Keratinocyte (primary cell): ENCODE measurements around the gene RTN1. TPM values are rescaled to one million over a fixed set of nuclear protein-coding genes. Genes with fewer than 3 reads are reported as not detected.

ENCODE experiments used
- DNase-seq: peaks from one replicate; pipeline ENCODE4 v3.0.0-alpha.2; 2011; ENCODE audit warnings: low read depth, missing footprints, low spot score
- FAIRE-seq: peaks from 2 replicates; lab custom pipeline; 2011; peaks lifted over from hg19 to GRCh38; lab: Jason Lieb, UNC
- H2AFZ ChIP-seq: 2 replicates; pipeline ENCODE4 v1.6.0; 2012; ENCODE audit warnings: low read length, control low read depth, inconsistent platforms; ENCODE audit not compliant: control insufficient read depth
- H3K27ac ChIP-seq: 2 replicates; pipeline ENCODE4 v1.5.1; 2011; ENCODE audit warnings: low read length; ENCODE audit not compliant: control insufficient read depth, insufficient read depth
- H3K27me3 ChIP-seq: 3 replicates; pipeline ENCODE4 v1.6.0; 2011; ENCODE audit warnings: low read length; ENCODE audit not compliant: control insufficient read depth, insufficient read depth; ENCODE audit errors: extremely low read depth
- H3K36me3 ChIP-seq, 2 experiments: 2 replicates in 1 of 2; 3 replicates in 1 of 2; pipeline ENCODE4 v1.5.1; 2011; ENCODE audit warnings: low read length in 2 of 2, mild to moderate bottlenecking in 1 of 2; ENCODE audit not compliant: control insufficient read depth in 2 of 2, insufficient read depth in 2 of 2; ENCODE audit errors: extremely low read depth in 1 of 2
- H3K4me1 ChIP-seq: 3 replicates; pipeline ENCODE4 v1.5.1; 2011; ENCODE audit warnings: low read length; ENCODE audit not compliant: control insufficient read depth, insufficient read depth; ENCODE audit errors: extremely low read depth
- H3K4me2 ChIP-seq: 3 replicates; pipeline ENCODE4 v1.6.0; 2011; ENCODE audit warnings: low read depth, low read length; ENCODE audit not compliant: control insufficient read depth, insufficient read depth; ENCODE audit errors: extremely low read depth
- H3K4me3 ChIP-seq, 3 experiments: fragments of 200-600 bp in 1 of 3; sonication (generic) in 1 of 3; 2 replicates in 2 of 3; 3 replicates in 1 of 3; pipeline ENCODE4 v1.5.1; 2011 to 2016; ENCODE audit warnings: low read length in 3 of 3, mild to moderate bottlenecking in 3 of 3, control low read depth in 2 of 3, inconsistent platforms in 1 of 3, low read depth in 1 of 3, mixed read lengths in 1 of 3, mixed run types in 1 of 3, moderate library complexity in 1 of 3; ENCODE audit not compliant: control insufficient read depth in 2 of 3, insufficient read depth in 2 of 3; ENCODE audit errors: extremely low read depth in 1 of 3
- H3K79me2 ChIP-seq: 2 replicates; pipeline ENCODE4 v1.6.0; 2012; ENCODE audit warnings: low read length; ENCODE audit not compliant: control insufficient read depth, insufficient read depth
- H3K9ac ChIP-seq: 3 replicates; pipeline ENCODE4 v1.6.0; 2011; ENCODE audit warnings: low read length; ENCODE audit not compliant: control insufficient read depth, insufficient read depth; ENCODE audit errors: extremely low read depth
- H3K9me1 ChIP-seq: 3 replicates; pipeline ENCODE4 v1.6.0; 2011; ENCODE audit warnings: low read length; ENCODE audit not compliant: control insufficient read depth, insufficient read depth; ENCODE audit errors: extremely low read depth
- H3K9me3 ChIP-seq: 2 replicates; pipeline ENCODE4 v1.5.1; 2012; ENCODE audit warnings: low read depth, low read length; ENCODE audit not compliant: control insufficient read depth
- H4K20me1 ChIP-seq: 3 replicates; pipeline ENCODE4 v1.6.0; 2011; ENCODE audit warnings: low read length; ENCODE audit not compliant: control insufficient read depth, insufficient read depth; ENCODE audit errors: extremely low read depth
- EZH2 ChIP-seq: IDR thresholded peaks from one replicate; pipeline ENCODE4 v1.6.1; 2012; ENCODE audit warnings: inconsistent platforms, mild to moderate bottlenecking, low read length, moderate library complexity
- dilution Hi-C: fragments of 300-500 bp; cut with MboI; formaldehyde crosslinking; loops from one replicate; pipeline ENCODE4 v1.7.0; 2020; ENCODE audit warnings: low sequenced_read_pairs; ENCODE audit not compliant: extremely low pct_ligation_motif_present
- polyA plus RNA-seq, 5 experiments: library from polyadenylated mRNA; depleted of rRNA in 3 of 5; stranded (reverse) in 3 of 5; stranded (forward) in 1 of 5; unstranded in 1 of 5; fragments of >200 nt; gene quantifications; 1 replicate in 1 of 5; 2 replicates in 3 of 5; 3 replicates in 1 of 5; pipeline versions ENCODE4 v1.2.1 to v1.2.3, GENCODE V29; 2011 to 2012; ENCODE audit warnings: missing spikeins in 2 of 5, low read depth in 1 of 5, low replicate concordance in 1 of 5
- TF ChIP-seq, protein P1 (sequence below), 3 experiments: IDR thresholded peaks in 1 of 3; conservative IDR thresholded peaks in 1 of 3; optimal IDR thresholded peaks in 1 of 3; 2 replicates in 2 of 3; 3 replicates in 1 of 3; pipeline versions ENCODE3 to v1.5.1; 2011; ENCODE audit warnings: low read length in 3 of 3, mild to moderate bottlenecking in 3 of 3, moderate library complexity in 2 of 3, control low read depth in 1 of 3, inconsistent platforms in 1 of 3; ENCODE audit not compliant: insufficient read depth in 2 of 3; ENCODE audit errors: extremely low read depth in 1 of 3

The RTN1 gene
- polyA plus RNA-seq, 1 donor (not counting 4 experiments of a cell fraction or from before 2014, with no cell fraction given), result 0.05 TPM

DNA sequence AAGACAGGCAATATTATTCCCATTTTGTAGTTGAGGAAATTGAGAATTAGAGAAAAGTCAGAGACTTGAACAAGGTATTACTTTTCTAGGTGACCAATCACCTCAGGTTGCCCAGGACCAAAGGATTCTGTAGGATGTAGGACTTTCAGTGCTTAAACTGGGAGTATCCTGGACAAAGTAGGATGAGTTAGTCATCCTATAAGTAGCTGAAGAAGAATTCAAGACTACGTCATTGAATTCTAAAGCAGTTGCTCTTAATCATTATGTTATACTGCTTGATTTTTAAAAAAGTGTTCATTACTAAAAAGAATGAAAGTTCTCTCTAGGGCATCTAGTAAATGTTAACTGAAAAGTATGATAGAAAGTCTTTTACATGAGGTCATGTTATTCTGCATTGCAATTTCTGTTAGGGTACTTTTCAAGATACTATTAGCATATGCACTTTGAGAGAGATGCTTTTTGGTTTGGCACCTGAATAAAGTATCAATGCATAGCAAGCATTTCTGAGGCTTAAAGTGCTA is 101.7 kb downstream of the RTN1 start:
- H3K4me1 ChIP-seq, result no peaks in the 10 kb centered on the region
- dilution Hi-C loops, result no loop called here
- H3K9me1 ChIP-seq, result no peaks in the 10 kb centered on the region
- DNase-seq (no peak), FAIRE-seq (no peak)
- H3K27ac ChIP-seq, result no peak overlapping the region
- no peak overlapping the region for H3K4me2 ChIP-seq
- H4K20me1 ChIP-seq, result no peaks in the 10 kb centered on the region
- no peak overlapping the region for H3K9ac ChIP-seq
- TF ChIP-seq EZH2, result no peak
- TF ChIP-seq, protein P1, sequence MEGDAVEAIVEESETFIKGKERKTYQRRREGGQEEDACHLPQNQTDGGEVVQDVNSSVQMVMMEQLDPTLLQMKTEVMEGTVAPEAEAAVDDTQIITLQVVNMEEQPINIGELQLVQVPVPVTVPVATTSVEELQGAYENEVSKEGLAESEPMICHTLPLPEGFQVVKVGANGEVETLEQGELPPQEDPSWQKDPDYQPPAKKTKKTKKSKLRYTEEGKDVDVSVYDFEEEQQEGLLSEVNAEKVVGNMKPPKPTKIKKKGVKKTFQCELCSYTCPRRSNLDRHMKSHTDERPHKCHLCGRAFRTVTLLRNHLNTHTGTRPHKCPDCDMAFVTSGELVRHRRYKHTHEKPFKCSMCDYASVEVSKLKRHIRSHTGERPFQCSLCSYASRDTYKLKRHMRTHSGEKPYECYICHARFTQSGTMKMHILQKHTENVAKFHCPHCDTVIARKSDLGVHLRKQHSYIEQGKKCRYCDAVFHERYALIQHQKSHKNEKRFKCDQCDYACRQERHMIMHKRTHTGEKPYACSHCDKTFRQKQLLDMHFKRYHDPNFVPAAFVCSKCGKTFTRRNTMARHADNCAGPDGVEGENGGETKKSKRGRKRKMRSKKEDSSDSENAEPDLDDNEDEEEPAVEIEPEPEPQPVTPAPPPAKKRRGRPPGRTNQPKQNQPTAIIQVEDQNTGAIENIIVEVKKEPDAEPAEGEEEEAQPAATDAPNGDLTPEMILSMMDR (optimal IDR thresholded peaks at IDR 0.05 in 1 of 3, IDR thresholded peaks at IDR 0.05 in 1 of 3, conservative IDR thresholded peaks at IDR 0.05 in 1 of 3; ENCODE audit: extremely low read depth in 1 of 3, insufficient read depth in 2 of 3, low read length in 3 of 3), result no peak
- H2AFZ ChIP-seq, result no peak overlapping the region
- H3K79me2 ChIP-seq, result no peaks in the 10 kb centered on the region
- H3K27me3 ChIP-seq, result no peaks in the 10 kb centered on the region
- no peak overlapping the region for H3K4me3 ChIP-seq
- H3K36me3 ChIP-seq, result no peaks in the 10 kb centered on the region
- H3K9me3 ChIP-seq, result no peaks in the 10 kb centered on the region

DNA sequence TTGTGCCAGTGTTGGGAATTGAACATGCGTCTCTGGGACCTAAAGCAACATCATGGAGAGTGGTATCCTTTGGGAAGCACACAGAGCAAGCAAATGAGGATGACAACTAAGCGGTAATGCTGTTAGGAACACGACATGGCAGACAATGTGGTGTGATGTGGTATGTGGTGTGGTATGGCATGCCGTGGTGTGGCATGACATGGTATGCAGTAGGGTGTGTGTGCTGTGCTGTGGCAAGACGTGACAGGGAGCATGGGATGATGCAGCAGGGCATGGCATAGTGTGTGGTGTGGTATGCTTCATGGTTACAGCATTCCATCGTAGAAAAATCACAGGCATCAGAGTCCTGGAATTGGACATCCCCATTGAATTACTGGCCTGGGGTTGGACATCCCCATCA is 108.7 kb downstream of the RTN1 start:
- Histone ChIP-seq H3K9me3 (no peaks in the 10 kb centered on the region), H4K20me1 (no peaks in the 10 kb centered on the region), H3K27ac (no peak overlapping the region), H3K4me1 (no peaks in the 10 kb centered on the region), H3K9ac (no peak overlapping the region), H3K27me3 (no peaks in the 10 kb centered on the region), H3K36me3 (no peaks in the 10 kb centered on the region), H3K79me2 (no peaks in the 10 kb centered on the region), H3K4me3 (no peak overlapping the region), H3K9me1 (no peaks in the 10 kb centered on the region), H2AFZ (no peak overlapping the region), H3K4me2 (no peak overlapping the region)
- dilution Hi-C loops, result no loop called here
- TF ChIP-seq, protein P1 (optimal IDR thresholded peaks at IDR 0.05 in 1 of 3, IDR thresholded peaks at IDR 0.05 in 1 of 3, conservative IDR thresholded peaks at IDR 0.05 in 1 of 3; ENCODE audit: extremely low read depth in 1 of 3, insufficient read depth in 2 of 3, low read length in 3 of 3), result no peak
- TF ChIP-seq EZH2, result no peak
- FAIRE-seq (no peak), DNase-seq (no peak)
